ENCODE data around the gene ZBTB7C.

The ZBTB7C gene

GRCh38 chr18:48022021-48022420, 387.2 kb downstream of the ZBTB7C start:
- DNase-seq (ENCODE audit: low read depth) = no peak

- no peak for DNase-seq (ENCODE audit: low read depth)
Observed at GRCh38 chr18:48021273-48021914, 387.8 kb downstream of the ZBTB7C start.

GRCh38 chr18:48020337-48021250, 388.6 kb downstream of the ZBTB7C start:
- no peak for DNase-seq (ENCODE audit: low read depth)

GRCh38 chr18:48019557-48020325, 389.4 kb downstream of the ZBTB7C start:
- no peak for DNase-seq (ENCODE audit: low read depth)

- no peak for DNase-seq (ENCODE audit: low read depth)
Observed at GRCh38 chr18:48018851-48019250, 390.3 kb downstream of the ZBTB7C start.

- DNase-seq (ENCODE audit: low read depth) = no peak
Observed at GRCh38 chr18:48017635-48018034, 391.5 kb downstream of the ZBTB7C start.

- no peak for DNase-seq (ENCODE audit: low read depth)
Observed at GRCh38 chr18:48013162-48013561, 396.0 kb downstream of the ZBTB7C start.

- no peak for DNase-seq (ENCODE audit: low read depth)
Observed at GRCh38 chr18:48011926-48012465, 397.2 kb downstream of the ZBTB7C start.

GRCh38 chr18:48010264-48010663, 398.9 kb downstream of the ZBTB7C start:
- no peak for DNase-seq (ENCODE audit: low read depth)

GRCh38 chr18:48009116-48009745, 400.0 kb downstream of the ZBTB7C start:
- no peak for DNase-seq (ENCODE audit: low read depth)

GRCh38 chr18:48007955-48008701, 401.1 kb downstream of the ZBTB7C start:
- DNase-seq (ENCODE audit: low read depth) = peak; percentile 26

GRCh38 chr18:48007381-48007780, 401.8 kb downstream of the ZBTB7C start:
- DNase-seq (ENCODE audit: low read depth) = no peak

GRCh38 chr18:48006415-48007175, 402.6 kb downstream of the ZBTB7C start:
- DNase-seq (ENCODE audit: low read depth) = no peak

- DNase-seq (ENCODE audit: low read depth) = no peak
Observed at GRCh38 chr18:48004577-48004976, 404.6 kb downstream of the ZBTB7C start.

GRCh38 chr18:48003426-48004349, 405.5 kb downstream of the ZBTB7C start:
- DNase-seq (ENCODE audit: low read depth) = no peak

GRCh38 chr18:48002933-48003365, 406.2 kb downstream of the ZBTB7C start:
- DNase-seq (ENCODE audit: low read depth) = no peak

- DNase-seq (ENCODE audit: low read depth) = no peak
Observed at GRCh38 chr18:48000701-48001100, 408.5 kb downstream of the ZBTB7C start.

- no peak for DNase-seq (ENCODE audit: low read depth)
Observed at GRCh38 chr18:47999801-48000248, 409.4 kb downstream of the ZBTB7C start.

GRCh38 chr18:47997338-47997780, 411.8 kb downstream of the ZBTB7C start:
- no peak for DNase-seq (ENCODE audit: low read depth)

All from activated T-helper 9 cell treated with anti-CD3 and anti-CD28 coated beads, Interleukin-2, amount 50 U/mL, for 16 hours (primary cell).